IMR-90 (cell line): Measurements from ENCODE around the gene SHLD3. TPM values are rescaled to one million over a fixed set of nuclear protein-coding genes. Genes with fewer than 3 reads are reported as not detected.

Experiments used
- ATAC-seq: fragments of 200-7000 bp; cut with Tn5 transposase; 2 replicates; pipeline ENCODE4 v1.9.1; 2020; ENCODE audit warnings: low read depth, mild to moderate bottlenecking, moderate library complexity
- BruUV-seq: library from RNA; stranded (reverse); fragments of 400-500 nt; replicated peaks from 2 replicates; lab custom pipeline; 2021; lab: Mats Ljungman, UMichigan
- CTCF ChIA-PET: fragments of 300-600 bp; formaldehyde crosslinking; extraction: SDS; loops from one replicate; lab custom pipeline; 2021; ENCODE audit warnings: antibody characterized with exemption; lab: Yijun Ruan, JAX
- POLR2A ChIA-PET: fragments of 300-600 bp; sonication (Branson Sonifier 250); formaldehyde crosslinking; loops from one replicate; lab custom pipeline; 2022; ENCODE audit warnings: antibody characterized with exemption; ENCODE audit not compliant: unreplicated experiment; lab: Charles Lee
- DNase-seq: peaks from one replicate; pipeline ENCODE4 v3.0.0; 2013
- H2AFZ ChIP-seq: replicated peaks from 2 replicates; pipeline ENCODE3; 2013; ENCODE audit warnings: low read length, mild to moderate bottlenecking; ENCODE audit not compliant: poor library complexity
- H2AK5ac ChIP-seq: 2 replicates; pipeline ENCODE4 v1.6.1; 2013; ENCODE audit warnings: low read depth, low read length, inconsistent platforms
- H2AK9ac ChIP-seq: replicated peaks from 2 replicates; pipeline ENCODE3; 2013; ENCODE audit warnings: mild to moderate bottlenecking, low read depth, low read length, moderate library complexity; ENCODE audit not compliant: poor library complexity
- H2BK120ac ChIP-seq: 2 replicates; pipeline ENCODE4 v1.6.1; 2013; ENCODE audit warnings: low read depth, low read length, inconsistent platforms
- H2BK15ac ChIP-seq: 3 replicates; pipeline ENCODE4 v1.6.1; 2013; ENCODE audit warnings: low read depth, low read length, inconsistent platforms
- H2BK20ac ChIP-seq: 2 replicates; pipeline ENCODE4 v1.6.1; 2013; ENCODE audit warnings: low read depth, mild to moderate bottlenecking, inconsistent platforms, low read length, moderate library complexity
- H2BK5ac ChIP-seq: 2 replicates; pipeline ENCODE4 v1.6.1; 2013; ENCODE audit warnings: mild to moderate bottlenecking, low read depth, low read length, inconsistent platforms; ENCODE audit not compliant: poor library complexity, severe bottlenecking
- H3K14ac ChIP-seq: replicated peaks from 2 replicates; pipeline ENCODE4 v1.6.1; 2013; ENCODE audit warnings: low read depth, low read length, inconsistent platforms
- H3K18ac ChIP-seq: 2 replicates; pipeline ENCODE4 v1.6.1; 2013; ENCODE audit warnings: low read depth, low read length, control low read depth
- H3K23ac ChIP-seq: 2 replicates; pipeline ENCODE4 v1.6.1; 2013; ENCODE audit warnings: low read depth, low read length, inconsistent platforms
- H3K27ac ChIP-seq: 2 replicates; pipeline ENCODE4 v1.5.1; 2013; ENCODE audit warnings: mild to moderate bottlenecking, control low read depth, low read length; ENCODE audit not compliant: insufficient read depth
- H3K27me3 ChIP-seq: 2 replicates; pipeline ENCODE4 v1.6.1; 2013; ENCODE audit warnings: low read length; ENCODE audit not compliant: control insufficient read depth, insufficient read depth
- H3K36me3 ChIP-seq: 2 replicates; pipeline ENCODE4 v1.6.1; 2013; ENCODE audit warnings: low read length, mixed read lengths; ENCODE audit not compliant: control insufficient read depth, insufficient read depth
- H3K4ac ChIP-seq: 2 replicates; pipeline ENCODE4 v1.6.1; 2013; ENCODE audit warnings: low read depth, low read length, inconsistent platforms
- H3K4me1 ChIP-seq: 2 replicates; pipeline ENCODE4 v1.6.1; 2013; ENCODE audit warnings: low read length, mixed read lengths; ENCODE audit not compliant: control insufficient read depth, insufficient read depth
- H3K4me2 ChIP-seq: 2 replicates; pipeline ENCODE4 v1.6.1; 2013; ENCODE audit warnings: low read depth, mild to moderate bottlenecking, control low read depth, low read length, moderate library complexity
- H3K4me3 ChIP-seq: 2 replicates; pipeline ENCODE4 v1.5.1; 2013; ENCODE audit warnings: low read depth, mild to moderate bottlenecking, control low read depth, low read length, moderate library complexity; ENCODE audit not compliant: insufficient read depth
- H3K56ac ChIP-seq: 2 replicates; pipeline ENCODE4 v1.6.1; 2013; ENCODE audit warnings: low read length, inconsistent platforms; ENCODE audit not compliant: insufficient read depth; ENCODE audit errors: extremely low read depth
- H3K79me1 ChIP-seq, 2 experiments: 2 replicates each; pipeline ENCODE4 v1.6.1; 2013; ENCODE audit warnings: low read length in 2 of 2, inconsistent platforms in 1 of 2, low read depth in 1 of 2
- H3K9ac ChIP-seq: 2 replicates; pipeline ENCODE4 v1.6.1; 2013; ENCODE audit warnings: low read depth, low read length, control low read depth
- H3K9me1 ChIP-seq: 2 replicates; pipeline ENCODE4 v1.6.1; 2013; ENCODE audit warnings: low read length, inconsistent platforms; ENCODE audit not compliant: insufficient read depth
- H3K9me3 ChIP-seq: 2 replicates; pipeline ENCODE4 v1.6.1; 2013; ENCODE audit warnings: low read length; ENCODE audit not compliant: control insufficient read depth, insufficient read depth
- H4K20me1 ChIP-seq: 2 replicates; pipeline ENCODE4 v1.6.1; 2013; ENCODE audit warnings: low read length, inconsistent platforms; ENCODE audit not compliant: insufficient read depth
- H4K5ac ChIP-seq: 2 replicates; pipeline ENCODE4 v1.6.1; 2013; ENCODE audit warnings: mild to moderate bottlenecking, low read depth, low read length, control low read depth
- H4K8ac ChIP-seq, 2 experiments: 2 replicates each; pipeline ENCODE4 v1.6.1; 2013; ENCODE audit warnings: low read depth in 2 of 2, low read length in 2 of 2, control low read depth in 1 of 2, inconsistent platforms in 1 of 2
- H4K91ac ChIP-seq: 2 replicates; pipeline ENCODE4 v1.6.1; 2013; ENCODE audit warnings: low read depth, low read length, inconsistent platforms; ENCODE audit not compliant: insufficient read depth
- BHLHE40 ChIP-seq: fragments of 150-350 bp; IDR thresholded peaks from 2 replicates; pipeline ENCODE4 v1.6.1; 2016; ENCODE audit warnings: mild to moderate bottlenecking, low read depth, low read length
- CEBPB ChIP-seq: IDR thresholded peaks from 2 replicates; pipeline ENCODE4 v1.6.1; 2012; ENCODE audit warnings: low read depth, low read length, improper control_type of control experiment
- CHD1 ChIP-seq: IDR thresholded peaks from 2 replicates; pipeline ENCODE4 v1.6.1; 2012; ENCODE audit warnings: low read depth, low read length, improper control_type of control experiment
- CTCF ChIP-seq: conservative IDR thresholded peaks from 2 replicates; pipeline ENCODE4 v1.5.1; 2012; ENCODE audit warnings: mild to moderate bottlenecking, low read depth, low read length, improper control_type of control experiment
- ELK1 ChIP-seq: fragments of 150-350 bp; IDR thresholded peaks from 2 replicates; pipeline ENCODE4 v1.6.1; 2016; ENCODE audit warnings: low read depth, mild to moderate bottlenecking, low read length, moderate library complexity, borderline replicate concordance
- FOS ChIP-seq: fragments of 150-350 bp; IDR thresholded peaks from 2 replicates; pipeline ENCODE4 v1.6.1; 2016; ENCODE audit warnings: low read depth, low read length
- MAFK ChIP-seq: IDR thresholded peaks from 2 replicates; pipeline ENCODE4 v1.6.1; 2012; ENCODE audit warnings: low read depth, low read length, improper control_type of control experiment
- MAZ ChIP-seq: IDR thresholded peaks from 2 replicates; pipeline ENCODE4 v1.6.1; 2012; ENCODE audit warnings: low read depth, mild to moderate bottlenecking, low read length, improper control_type of control experiment, moderate library complexity, borderline replicate concordance
- MXI1 ChIP-seq: IDR thresholded peaks from 2 replicates; pipeline ENCODE4 v1.6.1; 2012; ENCODE audit warnings: low read depth, mild to moderate bottlenecking, low read length, moderate library complexity, borderline replicate concordance
- NFE2L2 ChIP-seq: fragments of 150-350 bp; IDR thresholded peaks from 2 replicates; pipeline ENCODE4 v1.6.1; 2016; ENCODE audit warnings: low read depth, mild to moderate bottlenecking, low read length
- POLR2A ChIP-seq: IDR thresholded peaks from 2 replicates; pipeline ENCODE4 v1.6.1; 2012; ENCODE audit warnings: mild to moderate bottlenecking, low read depth, low read length
- RAD21 ChIP-seq: IDR thresholded peaks from 2 replicates; pipeline ENCODE4 v1.6.1; 2012; ENCODE audit warnings: low read length, improper control_type of control experiment
- RCOR1 ChIP-seq: IDR thresholded peaks from 2 replicates; pipeline ENCODE4 v1.6.1; 2012; ENCODE audit warnings: mild to moderate bottlenecking, low read length, improper control_type of control experiment; ENCODE audit not compliant: insufficient replicate concordance
- RFX5 ChIP-seq: IDR thresholded peaks from 2 replicates; pipeline ENCODE4 v1.8.0; 2012; ENCODE audit warnings: low read depth, mild to moderate bottlenecking, low read length, moderate library complexity
- SMC3 ChIP-seq: fragments of 150-350 bp; IDR thresholded peaks from 2 replicates; pipeline ENCODE4 v1.6.1; 2016; ENCODE audit warnings: low read depth, mild to moderate bottlenecking, antibody characterized with exemption, low read length, moderate library complexity
- USF2 ChIP-seq: fragments of 150-350 bp; IDR thresholded peaks from 2 replicates; pipeline ENCODE4 v1.6.1; 2017; ENCODE audit warnings: mild to moderate bottlenecking, antibody characterized with exemption, low read length, low read depth
- dilution Hi-C: fragments of 300-500 bp; cut with HindIII; formaldehyde crosslinking; loops from one replicate; pipeline ENCODE4 v1.14.3; 2018; ENCODE audit warnings: low sequenced_read_pairs; ENCODE audit not compliant: unreplicated experiment
- in situ Hi-C: fragments of 300-500 bp; cut with MboI; formaldehyde crosslinking; loops from 3 replicates; pipeline ENCODE4 v1.14.3; 2019; ENCODE audit warnings: low sequenced_read_pairs, inconsistent platforms, mixed read lengths
- intact Hi-C: fragments of 100-400 bp; cut with micrococcal nuclease; formaldehyde crosslinking; loops from 2 replicates; pipeline ENCODE4 v1.10.0; 2022
- polyA plus RNA-seq, 3 experiments: library from polyadenylated mRNA; depleted of rRNA; stranded (reverse); fragments of >200 nt; gene quantifications; 2 replicates each; pipeline ENCODE4 v1.2.3, GENCODE V29; 2012; ENCODE audit warnings: low replicate concordance in 1 of 3
- total RNA-seq: library from RNA; depleted of rRNA; stranded (reverse); fragments of >200 nt; gene quantifications from 2 replicates; pipeline ENCODE4 v1.2.3, GENCODE V29; 2012

The SHLD3 gene
- total and polyA plus RNA-seq, 2 of the 4 experiments (the other 2 are of a cell fraction), result 1.7 to 2.5 TPM

GRCh38 chr5:65630981-65631380 lies 6.2 kb downstream of the SHLD3 start:
- no peak overlapping the region for H3K18ac ChIP-seq
- ATAC-seq (no peak), DNase-seq (no peak)
- H2AFZ ChIP-seq, result no peak overlapping the region
- H3K4me1 ChIP-seq, result no peaks in the 10 kb centered on the region
- no peak overlapping the region for H3K14ac ChIP-seq
- no peak overlapping the region for H2BK5ac ChIP-seq
- no peak overlapping the region for H3K4me3 ChIP-seq
- no peak overlapping the region for H2AK9ac ChIP-seq
- peaks cover 12 to 31% of the 10 kb centered on the region in 2 experiments for H3K79me1 ChIP-seq
- no peak overlapping the region for H3K27ac ChIP-seq
- no peak overlapping the region for H2AK5ac ChIP-seq
- dilution Hi-C loops, result no loop called here
- no peaks in the 10 kb centered on the region for H3K27me3 ChIP-seq
- H2BK120ac ChIP-seq, result no peak overlapping the region
- no peak overlapping the region for H4K8ac ChIP-seq
- no peak overlapping the region for H4K91ac ChIP-seq
- no peak overlapping the region for H3K4ac ChIP-seq
- intact Hi-C loops, result no loop called here
- in situ Hi-C loops, result no loop called here
- H2BK20ac ChIP-seq, result no peak overlapping the region
- POLR2A ChIA-PET, result no interaction called here
- no peak overlapping the region for H4K5ac ChIP-seq
- no peak overlapping the region for H3K4me2 ChIP-seq
- BruUV-seq, result no TSS peak
- CTCF ChIA-PET, result no interaction called here
- H3K9ac ChIP-seq, result no peak overlapping the region
- no peaks in the 10 kb centered on the region for H4K20me1 ChIP-seq
- H3K9me3 ChIP-seq, result no peaks in the 10 kb centered on the region
- no peak overlapping the region for H3K23ac ChIP-seq
- TF ChIP-seq USF2 (no peak), BHLHE40 (no peak), CTCF (no peak), NFE2L2 (no peak), ELK1 (no peak), FOS (no peak), RFX5 (no peak), MXI1 (no peak), POLR2A (no peak), SMC3 (no peak), RCOR1 (no peak), MAZ (no peak), CHD1 (no peak), RAD21 (no peak), MAFK (no peak), CEBPB (no peak)
- no peaks in the 10 kb centered on the region; the same call in none of the 2 replicates for H3K36me3 ChIP-seq
- no peak overlapping the region for H3K56ac ChIP-seq
- no peak overlapping the region for H2BK15ac ChIP-seq
- peaks cover 2% of the 10 kb centered on the region; the same call in 1 of the 2 replicates for H3K9me1 ChIP-seq
